Activated CD4-positive, CD25-positive, alpha-beta regulatory T cell treated with anti-CD3 and anti-CD28 coated beads, Interleukin-2, amount 50 U/mL, for 72 hours (primary cell): Measurements from ENCODE around the gene ASB14.
A peak's percentile ranks its signal among the peaks of the same experiment; 100 is the strongest.

Source experiments
- DNase-seq: peaks from one replicate; pipeline ENCODE4 v3.0.0; 2021

The ASB14 gene

DNA sequence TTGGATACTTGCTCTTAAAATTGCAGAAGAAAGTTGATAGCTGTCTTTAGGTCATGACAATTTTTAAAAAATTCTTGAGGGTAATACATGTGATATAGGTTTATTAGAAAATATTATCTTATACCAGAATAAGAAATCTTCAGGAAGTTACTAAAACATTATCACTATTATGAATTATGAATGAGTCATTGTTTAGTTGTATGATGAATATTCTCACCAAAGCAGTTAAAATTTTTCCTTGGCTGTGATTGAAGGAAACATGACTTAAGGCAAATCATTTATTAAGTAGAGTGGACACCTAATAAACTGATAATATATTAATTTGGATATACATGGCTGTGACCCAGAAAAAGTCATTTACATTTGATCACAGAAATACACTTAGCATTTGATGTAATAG lies 34.8 kb downstream of the ASB14 start:
- no peak for DNase-seq

DNA sequence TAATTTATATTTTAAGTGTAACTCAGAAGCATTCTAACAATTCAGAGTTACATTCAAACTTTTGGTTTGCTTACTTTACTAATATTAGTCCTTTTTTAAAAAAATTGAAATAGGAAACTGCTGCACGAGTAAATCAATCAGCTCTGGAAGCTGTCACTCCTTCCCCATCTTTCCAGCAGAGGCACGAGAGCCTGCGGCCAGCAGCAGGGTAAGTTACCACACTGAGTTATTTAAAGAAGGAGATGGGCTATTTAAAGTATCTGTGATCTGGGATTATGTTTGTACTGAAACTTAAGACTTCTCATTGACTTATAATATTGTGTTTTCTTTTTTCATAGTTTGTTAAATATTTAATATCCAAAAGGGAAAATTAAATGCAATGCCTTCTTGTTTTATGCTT lies 35.6 kb downstream of the ASB14 start:
- DNase-seq: no peak

DNA sequence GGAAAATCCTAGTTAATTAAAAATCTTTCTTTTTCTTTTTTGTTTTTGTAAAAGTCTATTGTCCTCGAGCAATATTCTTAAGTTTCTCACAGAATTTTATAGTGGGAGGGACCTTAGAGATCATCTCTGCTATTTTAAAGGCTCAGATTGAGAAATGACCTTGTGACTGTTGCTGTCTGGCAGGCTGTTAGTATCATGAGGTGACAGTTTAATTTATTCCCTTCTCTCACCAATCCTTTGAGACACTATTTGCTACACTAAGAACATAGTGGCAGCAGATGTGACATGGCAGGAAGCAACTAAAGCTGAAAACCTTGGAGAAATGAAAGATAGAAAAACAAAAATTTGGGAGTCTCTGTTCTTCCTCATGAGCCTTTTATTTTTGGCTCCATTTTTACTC lies 40.1 kb downstream of the ASB14 start:
- no peak for DNase-seq

DNA sequence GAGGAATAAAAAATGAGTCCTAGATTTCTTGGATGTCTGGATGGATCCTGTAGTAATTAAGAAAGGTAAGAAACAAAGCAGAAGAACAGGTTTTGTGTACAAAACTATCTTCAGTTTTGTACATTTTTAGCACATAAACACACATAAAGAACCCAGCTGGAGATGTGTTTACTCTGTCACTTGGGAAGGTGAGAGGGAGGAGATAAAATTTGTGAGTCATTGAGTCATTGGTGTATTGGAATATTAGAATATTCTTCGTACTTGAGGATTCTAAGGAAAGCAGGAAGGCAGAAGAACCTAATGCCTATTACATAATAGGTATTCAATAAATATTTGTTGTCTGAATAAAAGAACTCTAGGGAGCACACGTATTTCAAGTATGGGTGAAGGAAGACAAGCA lies 47.5 kb downstream of the ASB14 start:
- DNase-seq: no peak

DNA sequence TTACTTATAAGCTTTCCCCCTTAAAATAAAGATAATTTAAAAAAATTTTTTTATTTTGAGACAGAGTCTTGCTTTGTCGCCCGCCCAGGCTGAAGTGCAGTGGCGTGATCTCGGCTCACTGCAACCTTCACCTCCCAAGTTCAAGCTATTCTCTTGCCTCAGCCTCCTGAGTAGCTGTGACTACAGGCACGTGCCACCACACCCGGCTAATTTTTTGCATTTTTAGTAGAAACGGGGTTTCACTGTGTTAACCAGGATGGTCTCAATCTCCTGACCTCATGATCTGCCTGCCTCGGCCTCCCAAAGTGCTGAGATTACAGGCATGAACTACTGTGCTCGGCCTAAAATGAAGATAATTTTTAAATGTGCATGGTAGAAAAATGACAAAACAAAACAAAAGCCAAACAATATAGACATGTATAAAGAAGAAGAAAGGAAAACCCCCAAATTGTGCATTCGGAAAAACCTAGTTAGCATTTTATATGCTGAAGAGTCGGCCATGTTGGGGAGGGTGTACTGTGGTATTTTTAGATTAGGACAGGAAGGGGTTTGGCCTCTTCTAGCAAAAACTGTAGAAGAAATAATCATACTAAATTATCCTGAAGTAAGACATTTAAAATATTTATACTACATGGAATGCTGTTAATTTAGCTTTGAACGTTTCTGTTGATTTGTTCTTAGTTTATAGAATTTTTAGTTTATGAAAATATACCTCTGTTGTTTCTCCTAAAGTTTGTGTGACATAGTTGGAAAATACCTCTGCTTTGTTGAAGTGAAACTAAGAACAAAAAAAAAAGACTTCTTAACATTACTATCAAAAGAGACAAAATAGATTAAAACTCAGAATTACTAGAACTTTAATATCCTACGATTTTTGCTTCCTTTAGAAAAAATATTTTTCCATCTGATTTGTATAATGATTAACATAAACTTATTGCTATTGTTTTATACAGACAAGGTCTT lies 57.6 kb downstream of the ASB14 start:
- DNase-seq: no peak

DNA sequence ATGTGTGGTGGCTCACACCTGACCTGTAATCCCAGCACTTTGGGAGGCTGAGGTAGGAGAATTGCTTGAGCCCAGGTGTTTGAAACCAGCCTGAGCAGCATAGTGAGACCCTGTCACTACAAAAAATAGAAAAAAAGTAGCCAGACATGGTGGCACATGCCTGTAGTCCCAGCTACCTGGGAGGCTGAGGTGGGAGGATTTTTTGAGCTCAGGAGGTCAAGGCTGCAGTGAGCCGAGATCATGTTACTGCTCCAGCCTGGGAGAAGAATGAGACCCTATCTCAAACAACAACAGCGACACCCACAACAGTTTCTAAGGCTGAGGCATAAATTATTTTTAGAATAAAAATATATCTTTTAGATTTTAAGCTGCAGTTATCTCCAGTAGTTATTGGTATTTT lies 58.7 kb downstream of the ASB14 start:
- no peak for DNase-seq

DNA sequence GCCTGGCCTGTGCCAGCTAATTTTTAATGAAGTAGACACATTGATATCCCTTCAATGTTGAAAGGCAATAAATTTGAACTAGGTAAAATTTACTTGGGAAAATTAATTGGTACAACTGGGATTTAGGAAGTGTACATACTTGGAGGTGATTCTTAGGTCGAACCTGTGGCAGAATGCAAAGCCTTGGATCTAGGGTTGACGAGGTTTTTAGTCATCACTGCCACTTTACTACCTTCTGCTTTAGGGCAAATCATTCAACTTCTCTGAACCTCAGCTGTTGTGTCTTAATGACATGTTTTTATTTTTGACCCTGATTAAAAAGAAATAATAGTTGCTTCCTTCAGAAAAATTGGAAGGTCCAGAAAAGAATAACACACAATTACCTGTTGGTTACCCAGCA lies 62.5 kb downstream of the ASB14 start:
- DNase-seq: no peak

DNA sequence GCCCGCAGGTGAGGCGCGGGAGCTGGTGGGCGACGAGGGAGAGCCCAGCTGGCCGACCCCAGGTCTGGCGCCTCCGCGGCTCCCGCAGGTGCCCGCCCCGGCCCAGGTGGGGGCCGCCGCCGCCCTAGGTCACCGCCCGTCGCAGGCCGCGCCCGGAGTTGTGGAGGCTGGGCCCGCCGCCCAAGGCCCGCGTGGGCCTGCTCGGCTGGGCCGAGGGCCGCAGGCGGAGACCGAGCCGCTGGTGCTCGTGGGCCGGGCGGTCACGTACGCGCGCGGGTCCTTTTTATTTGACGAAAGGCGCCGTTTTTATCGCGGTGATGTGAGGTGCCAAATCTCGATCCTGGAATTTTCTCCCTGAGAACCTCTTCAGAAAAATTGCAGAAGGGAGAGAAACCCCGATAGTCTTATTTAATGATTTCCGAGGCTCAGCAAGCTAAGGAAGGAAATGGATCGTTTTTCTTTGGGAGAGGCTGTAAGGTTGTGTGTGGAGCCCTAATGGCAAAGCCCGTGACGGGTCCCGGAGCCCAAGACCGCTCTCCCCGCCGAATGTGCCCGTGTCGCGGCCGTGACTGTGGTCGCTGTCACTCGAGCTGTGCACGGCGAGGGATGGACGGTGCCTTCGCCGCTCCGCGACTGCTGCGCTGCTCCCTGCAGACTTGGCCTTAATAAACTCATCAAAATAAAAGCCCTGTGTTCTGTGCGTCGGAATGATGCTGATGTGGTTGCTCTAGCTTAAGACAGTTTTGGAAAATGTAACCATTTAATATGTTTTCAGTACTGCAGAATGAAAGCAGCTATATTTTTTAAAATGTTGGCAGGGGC lies 64.3 kb downstream of the ASB14 start:
- DNase-seq: peak; percentile 52

DNA sequence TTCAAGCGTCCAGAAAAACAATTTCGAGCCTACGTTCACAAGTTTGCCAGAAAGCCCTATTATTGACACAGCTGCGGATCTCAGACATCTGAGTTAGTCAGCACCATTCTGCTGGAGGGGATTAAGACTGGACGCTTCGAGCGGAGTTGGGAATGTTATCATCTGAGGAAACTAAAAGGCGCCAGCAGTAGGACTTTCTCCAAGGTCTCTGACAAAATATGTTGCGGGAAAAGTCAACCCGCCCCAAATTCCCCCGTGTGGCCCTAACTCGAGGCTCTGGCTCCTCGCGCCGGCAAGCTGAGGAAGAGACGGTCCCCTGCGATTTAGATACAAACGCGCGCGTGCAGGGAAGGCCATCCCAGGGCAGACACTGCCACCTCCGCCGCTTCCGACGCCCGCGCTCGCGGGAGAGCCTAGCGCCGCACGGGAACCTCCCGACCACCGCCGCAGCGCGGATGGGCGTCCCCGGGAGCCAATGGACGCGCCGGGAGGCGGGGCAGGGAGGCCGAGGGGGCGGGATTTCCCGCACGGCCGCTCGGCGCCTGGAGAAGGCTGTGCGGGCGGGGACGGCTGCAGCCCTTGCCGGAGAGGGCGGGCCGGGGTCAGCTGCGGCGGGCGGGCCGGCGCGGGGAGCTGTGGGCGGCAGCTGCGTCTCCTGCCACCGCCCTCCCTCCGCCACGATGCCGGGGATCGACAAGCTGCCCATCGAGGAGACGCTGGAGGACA lies 65.1 kb downstream of the ASB14 start, which contains the start of gene APPL1:
Gene APPL1 (plus strand): TSS at position 526 of the 726 bp plus-strand sequence. CDS start 155 bp downstream, at position 681.
- DNase-seq: peak; percentile 92

DNA sequence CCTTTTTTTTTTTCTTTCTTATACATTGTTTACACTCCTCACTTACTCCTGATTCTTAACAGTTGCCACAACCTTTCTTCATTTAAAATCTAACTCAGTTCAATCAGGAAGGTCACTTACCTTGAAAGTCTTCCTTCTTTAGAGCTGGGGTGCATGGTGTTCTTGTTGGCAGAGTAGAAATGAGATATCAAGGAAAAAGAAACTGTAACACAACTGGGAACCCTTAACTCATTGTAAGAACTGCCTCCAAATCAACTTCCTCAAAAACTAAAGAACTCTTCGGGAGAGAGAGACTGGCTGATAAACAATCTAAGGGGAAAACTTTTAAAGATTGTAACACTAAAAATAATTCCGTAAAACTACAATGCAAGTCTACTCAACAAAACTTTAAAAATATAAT lies 66.3 kb downstream of the ASB14 start:
- no peak for DNase-seq

DNA sequence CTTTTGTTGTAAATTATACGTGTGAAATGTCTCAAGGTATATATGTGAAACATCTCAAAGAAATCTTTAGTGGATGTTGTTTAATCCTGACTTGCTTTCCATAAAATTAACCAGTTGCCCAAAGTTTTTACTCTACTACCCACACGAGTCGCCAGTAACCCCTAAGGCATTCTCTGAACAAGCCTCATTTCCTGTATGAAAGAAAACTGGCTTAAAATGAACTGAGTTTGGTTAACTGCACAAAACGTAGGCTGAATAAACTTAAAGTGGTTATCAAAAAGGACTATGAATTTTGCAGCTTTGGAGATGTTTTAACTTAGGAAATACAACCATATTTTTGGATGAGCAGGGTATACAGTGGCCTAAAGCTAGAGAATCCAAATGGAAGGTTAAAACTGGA lies 67.6 kb downstream of the ASB14 start:
- DNase-seq: no peak

DNA sequence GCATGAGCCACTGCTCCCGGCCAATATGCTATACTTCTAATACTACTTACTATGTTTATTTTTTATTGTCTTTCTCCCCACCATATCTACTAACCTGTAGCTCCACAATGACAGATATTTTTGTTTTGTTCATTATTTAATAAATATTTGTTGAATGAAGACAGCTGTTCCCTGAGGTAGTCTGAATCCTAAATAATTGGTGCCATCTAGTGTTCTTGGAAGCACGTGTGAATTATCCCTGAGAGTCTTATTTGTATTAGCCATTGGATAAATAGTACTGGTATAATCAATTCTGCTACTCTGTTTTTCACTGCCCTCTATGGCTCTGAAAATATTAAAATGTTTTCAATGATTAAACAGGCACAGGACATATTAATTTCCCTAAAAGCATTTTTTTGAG lies 70.6 kb downstream of the ASB14 start:
- no peak for DNase-seq
